Neural progenitor cell (in vitro differentiated cells): ENCODE data around the gene PIAS3.

ENCODE experiments used
- CTCF ChIP-seq: fragments of 200-600 bp; sonication (generic); IDR thresholded peaks from 2 replicates; pipeline ENCODE4 v1.5.1; 2017; ENCODE audit warnings: antibody characterized with exemption, mild to moderate bottlenecking
- EZH2 ChIP-seq: fragments of 200-600 bp; sonication (generic); IDR thresholded peaks from 2 replicates; pipeline ENCODE4 v1.6.1; 2017; ENCODE audit warnings: antibody characterized with exemption, mild to moderate bottlenecking, moderate library complexity

GRCh38 chr1:145849356-145850160 lies 9.3 kb downstream of the PIAS3 start:
- TF ChIP-seq CTCF (peak; percentile 51), EZH2 (no peak)
